ENCODE data around the gene MCM10. TPM values are rescaled to one million over a fixed set of nuclear protein-coding genes. Genes with fewer than 3 reads are reported as not detected.

The MCM10 gene
- total RNA-seq, 2 experiments from 2014 or later: 0.16 to 0.50 TPM

- Mint-ChIP-seq H3K36me3 (ENCODE audit: low read depth) (no peaks in the 10 kb centered on the region), H3K27me3 (no peaks in the 10 kb centered on the region), H3K27ac (no peak overlapping the region), H3K9me3 (no peaks in the 10 kb centered on the region), H3K4me1 (ENCODE audit: low read depth) (peaks cover 16% of the 10 kb centered on the region), H3K4me3 (no peak overlapping the region)
- Histone ChIP-seq H3K36me3 (ENCODE audit: insufficient read depth, low read length) (no peaks in the 10 kb centered on the region), H3K27ac (ENCODE audit: low read depth in 1 of 2, low read length in 2 of 2) (no peak overlapping the region), H3K9me3 (ENCODE audit: control insufficient read depth in 1 of 2, insufficient read depth in 1 of 2, low read length in 2 of 2) (no peaks in the 10 kb centered on the region), H3K4me1 (ENCODE audit: insufficient read depth, low read length) (peaks cover 12% of the 10 kb centered on the region), H3K4me3 (ENCODE audit: low read length) (no peak overlapping the region), H3K27me3 (ENCODE audit: control insufficient read depth in 1 of 2, insufficient read depth in 2 of 2, low read length in 2 of 2) (no peaks in the 10 kb centered on the region)
- ChIA-PET POLR2A (no interaction called here), CTCF (interaction anchor here (0.7 kb wide), 1 partner anchor 68 kb away, joined by 4 read pairs; no protein-coding TSS in a partner anchor)
- DNase-seq (peak in 1 of 14 experiments; percentile 31), ATAC-seq (ENCODE audit: poor library complexity) (no peak)
- no peak for TF ChIP-seq CTCF (IDR thresholded peaks at IDR 0.05)
- intact Hi-C loops (cut with DNase I, micrococcal nuclease): loop anchor here in 1 of 2 experiments (10.0 kb wide), 1 partner anchor 420 kb away; the partner anchor contains the start of gene PRPF18
Observed at GRCh38 chr10:13165177-13165576, 3.8 kb downstream of the MCM10 start.

- Histone ChIP-seq H3K36me3 (ENCODE audit: insufficient read depth, low read length) (no peaks in the 10 kb centered on the region), H3K4me3 (ENCODE audit: low read length) (no peak overlapping the region), H3K9me3 (ENCODE audit: control insufficient read depth in 1 of 2, insufficient read depth in 1 of 2, low read length in 2 of 2) (no peaks in the 10 kb centered on the region), H3K27ac (ENCODE audit: low read depth in 1 of 2, low read length in 2 of 2) (no peak overlapping the region), H3K4me1 (ENCODE audit: insufficient read depth, low read length) (no peaks in the 10 kb centered on the region), H3K27me3 (ENCODE audit: control insufficient read depth in 1 of 2, insufficient read depth in 2 of 2, low read length in 2 of 2) (no peaks in the 10 kb centered on the region)
- no peaks in the 10 kb centered on the region for H3K9me3 Mint-ChIP-seq
- DNase-seq (no peak), ATAC-seq (ENCODE audit: poor library complexity) (no peak)
- POLR2A ChIA-PET: no interaction called here
- no peak overlapping the region for H3K27ac Mint-ChIP-seq
- TF ChIP-seq CTCF (IDR thresholded peaks at IDR 0.05): no peak
- H3K27me3 Mint-ChIP-seq: no peaks in the 10 kb centered on the region
- no peaks in the 10 kb centered on the region for H3K4me1 Mint-ChIP-seq (ENCODE audit: low read depth)
- no peak overlapping the region for H3K4me3 Mint-ChIP-seq
- no peaks in the 10 kb centered on the region for H3K36me3 Mint-ChIP-seq (ENCODE audit: low read depth)
- intact Hi-C loops (cut with DNase I, micrococcal nuclease): loop anchor here in 1 of 2 experiments (10.0 kb wide), 1 partner anchor 417 kb away; the partner anchor contains the start of gene PRPF18
- CTCF ChIA-PET: no interaction called here
Observed at GRCh38 chr10:13167568-13167967, 6.2 kb downstream of the MCM10 start.

- Mint-ChIP-seq H3K4me3 (no peak overlapping the region), H3K9me3 (no peaks in the 10 kb centered on the region), H3K27ac (no peak overlapping the region), H3K27me3 (no peaks in the 10 kb centered on the region), H3K4me1 (ENCODE audit: low read depth) (no peaks in the 10 kb centered on the region), H3K36me3 (ENCODE audit: low read depth) (no peaks in the 10 kb centered on the region)
- H3K4me1 ChIP-seq (ENCODE audit: insufficient read depth, low read length): no peaks in the 10 kb centered on the region
- POLR2A ChIA-PET: no interaction called here
- H3K27ac ChIP-seq (ENCODE audit: low read depth in 1 of 2, low read length in 2 of 2): no peak overlapping the region
- H3K9me3 ChIP-seq (ENCODE audit: control insufficient read depth in 1 of 2, insufficient read depth in 1 of 2, low read length in 2 of 2): no peaks in the 10 kb centered on the region
- H3K4me3 ChIP-seq (ENCODE audit: low read length): no peak overlapping the region
- no peaks in the 10 kb centered on the region for H3K36me3 ChIP-seq (ENCODE audit: insufficient read depth, low read length)
- ATAC-seq (ENCODE audit: poor library complexity) (no peak), DNase-seq (no peak)
- no peaks in the 10 kb centered on the region for H3K27me3 ChIP-seq (ENCODE audit: control insufficient read depth in 1 of 2, insufficient read depth in 2 of 2, low read length in 2 of 2)
- CTCF ChIA-PET: no interaction called here
- TF ChIP-seq CTCF (IDR thresholded peaks at IDR 0.05): no peak
- intact Hi-C loops (cut with DNase I, micrococcal nuclease): loop anchor here in 1 of 2 experiments (10.0 kb wide), 1 partner anchor 416 kb away; the partner anchor contains the start of gene PRPF18
Observed at GRCh38 chr10:13168781-13169180, 7.4 kb downstream of the MCM10 start.
